Activated naive CD8-positive, alpha-beta T cell treated with anti-CD3 and anti-CD28 coated beads, Interleukin-2, amount 50 U/mL, for 24 hours (primary cell): ENCODE measurements around the gene P2RY6.
"Not testable (repeated sequence)": the region's sequence is repeated elsewhere in the genome, so short reads cannot be mapped to it uniquely, and the experiment has no call there.

Source experiments
- ATAC-seq: fragments of 150-1000 bp; cut with Tn5 transposase; one replicate; pipeline ENCODE4 v1.10.0; 2021
- DNase-seq: peaks from one replicate; pipeline ENCODE4 v3.0.0; 2021
- H3K27ac Mint-ChIP-seq: one replicate; pipeline ENCODE4 v1.8.0; 2021; ENCODE audit warnings: mild to moderate bottlenecking, mixed read lengths
- H3K27me3 Mint-ChIP-seq: one replicate; pipeline ENCODE4 v1.8.0; 2021; ENCODE audit warnings: mixed read lengths
- H3K36me3 Mint-ChIP-seq: one replicate; pipeline ENCODE4 v1.8.0; 2021; ENCODE audit warnings: low read depth, mixed read lengths
- H3K4me1 Mint-ChIP-seq: one replicate; pipeline ENCODE4 v1.8.0; 2021; ENCODE audit warnings: mixed read lengths
- H3K4me3 Mint-ChIP-seq: one replicate; pipeline ENCODE4 v1.8.0; 2021; ENCODE audit warnings: mild to moderate bottlenecking, moderate library complexity, mixed read lengths
- H3K9me3 Mint-ChIP-seq: one replicate; pipeline ENCODE4 v1.8.0; 2021; ENCODE audit warnings: mixed read lengths

P2RY6 gene

GRCh38 chr11:73265853-73266645 is 6.1 kb upstream of the P2RY6 start:
- Mint-ChIP-seq H3K4me3 (no peak overlapping the region), H3K4me1 (no peaks in the 10 kb centered on the region), H3K27me3 (peaks cover 27% of the 10 kb centered on the region), H3K9me3 (no peaks in the 10 kb centered on the region), H3K27ac (no peak overlapping the region), H3K36me3 (no peaks in the 10 kb centered on the region)
- no peak for DNase-seq
- ATAC-seq: no peak

GRCh38 chr11:73266646-73267020 is 5.5 kb upstream of the P2RY6 start:
- ATAC-seq: no peak
- Mint-ChIP-seq H3K27me3 (peaks cover 27% of the 10 kb centered on the region), H3K36me3 (no peaks in the 10 kb centered on the region), H3K9me3 (no peaks in the 10 kb centered on the region), H3K27ac (no peak overlapping the region), H3K4me3 (no peak overlapping the region), H3K4me1 (no peaks in the 10 kb centered on the region)
- no peak for DNase-seq

GRCh38 chr11:73267122-73267846 is 4.9 kb upstream of the P2RY6 start:
- Mint-ChIP-seq H3K4me1 (no peaks in the 10 kb centered on the region), H3K36me3 (no peaks in the 10 kb centered on the region), H3K9me3 (no peaks in the 10 kb centered on the region), H3K4me3 (no peak overlapping the region), H3K27ac (no peak overlapping the region), H3K27me3 (peaks cover 27% of the 10 kb centered on the region)
- no peak for ATAC-seq
- DNase-seq: no peak

- peaks cover 23% of the 10 kb centered on the region for H3K27me3 Mint-ChIP-seq
- no peak overlapping the region for H3K27ac Mint-ChIP-seq
- H3K4me1 Mint-ChIP-seq: no peaks in the 10 kb centered on the region
- no peaks in the 10 kb centered on the region for H3K9me3 Mint-ChIP-seq
- no peak for DNase-seq
- ATAC-seq: no peak
- no peaks in the 10 kb centered on the region for H3K36me3 Mint-ChIP-seq
- H3K4me3 Mint-ChIP-seq: no peak overlapping the region
These were observed 4.1 kb upstream of the P2RY6 start for GRCh38 chr11:73267906-73268540.

- H3K36me3 Mint-ChIP-seq: no peaks in the 10 kb centered on the region
- no peaks in the 10 kb centered on the region for H3K9me3 Mint-ChIP-seq
- no peak overlapping the region for H3K4me3 Mint-ChIP-seq
- H3K27ac Mint-ChIP-seq: no peak overlapping the region
- peaks cover 16% of the 10 kb centered on the region for H3K27me3 Mint-ChIP-seq
- no peaks in the 10 kb centered on the region for H3K4me1 Mint-ChIP-seq
- no peak for DNase-seq
- no peak for ATAC-seq
These were observed 3.4 kb upstream of the P2RY6 start for GRCh38 chr11:73268671-73269271.

- Mint-ChIP-seq H3K27ac (no peak overlapping the region), H3K27me3 (peaks cover 12% of the 10 kb centered on the region), H3K9me3 (no peaks in the 10 kb centered on the region), H3K4me3 (no peak overlapping the region), H3K36me3 (no peaks in the 10 kb centered on the region), H3K4me1 (no peaks in the 10 kb centered on the region)
- no peak for ATAC-seq
- DNase-seq: no peak
These were observed 2.6 kb upstream of the P2RY6 start for GRCh38 chr11:73269459-73270015.

GRCh38 chr11:73270016-73270854 is 1.9 kb upstream of the P2RY6 start:
- Mint-ChIP-seq H3K9me3 (no peaks in the 10 kb centered on the region), H3K4me3 (no peak overlapping the region), H3K4me1 (no peaks in the 10 kb centered on the region), H3K27me3 (peaks cover 5% of the 10 kb centered on the region), H3K36me3 (no peaks in the 10 kb centered on the region), H3K27ac (no peak overlapping the region)
- DNase-seq (no peak), ATAC-seq (no peak)

GRCh38 chr11:73270855-73271477 is 1.2 kb upstream of the P2RY6 start:
- H3K27me3 Mint-ChIP-seq: no peaks in the 10 kb centered on the region
- no peaks in the 10 kb centered on the region for H3K36me3 Mint-ChIP-seq

GRCh38 chr11:73271478-73271865 is 666 bp upstream of the P2RY6 start:
- H3K36me3 Mint-ChIP-seq, H3K27ac Mint-ChIP-seq, H3K9me3 Mint-ChIP-seq, DNase-seq, H3K4me1 Mint-ChIP-seq, ATAC-seq, H3K27me3 Mint-ChIP-seq, H3K4me3 Mint-ChIP-seq: not testable (repeated sequence)

More at GRCh38 chr11:73270855-73271477, 1.2 kb upstream of the P2RY6 start:
- DNase-seq (no peak), ATAC-seq (no peak)
- H3K4me3 Mint-ChIP-seq: no peak overlapping the region
- no peaks in the 10 kb centered on the region for H3K4me1 Mint-ChIP-seq
- no peaks in the 10 kb centered on the region for H3K9me3 Mint-ChIP-seq
- H3K27ac Mint-ChIP-seq: no peak overlapping the region

- no peaks in the 10 kb centered on the region for H3K9me3 Mint-ChIP-seq
These were observed 521 bp downstream of the P2RY6 start for GRCh38 chr11:73272680-73273038.

GRCh38 chr11:73273222-73273895 is 1.2 kb downstream of the P2RY6 start:
- H3K4me3 Mint-ChIP-seq: no peak overlapping the region
- no peak for DNase-seq
- H3K27me3 Mint-ChIP-seq: no peaks in the 10 kb centered on the region
- ATAC-seq: no peak
- no peaks in the 10 kb centered on the region for H3K9me3 Mint-ChIP-seq
- no peak overlapping the region for H3K27ac Mint-ChIP-seq
- H3K4me1 Mint-ChIP-seq: no peaks in the 10 kb centered on the region
- no peaks in the 10 kb centered on the region for H3K36me3 Mint-ChIP-seq

More at GRCh38 chr11:73272680-73273038, 521 bp downstream of the P2RY6 start:
- no peaks in the 10 kb centered on the region for H3K27me3 Mint-ChIP-seq
- H3K27ac Mint-ChIP-seq: no peak overlapping the region
- DNase-seq (no peak), ATAC-seq (no peak)
- H3K36me3 Mint-ChIP-seq: no peaks in the 10 kb centered on the region
- H3K4me3 Mint-ChIP-seq: no peak overlapping the region
- no peaks in the 10 kb centered on the region for H3K4me1 Mint-ChIP-seq

- not testable (repeated sequence) for H3K27me3 Mint-ChIP-seq, H3K4me1 Mint-ChIP-seq, H3K27ac Mint-ChIP-seq, DNase-seq, ATAC-seq, H3K4me3 Mint-ChIP-seq, H3K36me3 Mint-ChIP-seq, H3K9me3 Mint-ChIP-seq
These were observed 2.1 kb downstream of the P2RY6 start for GRCh38 chr11:73274191-73274590.

GRCh38 chr11:73274722-73275380 is 2.7 kb downstream of the P2RY6 start:
- no peak for ATAC-seq
- DNase-seq: no peak
- no peaks in the 10 kb centered on the region for H3K9me3 Mint-ChIP-seq
- H3K4me3 Mint-ChIP-seq: no peak overlapping the region
- H3K27me3 Mint-ChIP-seq: no peaks in the 10 kb centered on the region
- H3K36me3 Mint-ChIP-seq: no peaks in the 10 kb centered on the region
- H3K27ac Mint-ChIP-seq: no peak overlapping the region
- no peaks in the 10 kb centered on the region for H3K4me1 Mint-ChIP-seq
